Glomerular visceral epithelial cell (primary cell): ENCODE measurements around the gene VWA3A.
"Not testable (repeated sequence)": the region's sequence is repeated elsewhere in the genome, so short reads cannot be mapped to it uniquely, and the experiment has no call there.

Experiments used
- DNase-seq: peaks from one replicate; pipeline ENCODE4 v3.0.0-alpha.2; 2016; ENCODE audit errors: extremely low spot score

VWA3A gene

GRCh38 chr16:22092143-22092933 lies at the start of gene VWA3A:
Gene VWA3A, plus strand, starts transcription at chr16:22092541. Its CDS starts 97 bp downstream, at chr16:22092638.
- DNase-seq = peak; percentile 4

GRCh38 chr16:22043882-22044281 lies 48.5 kb upstream of the VWA3A start:
- not testable (repeated sequence) for DNase-seq

DNA sequence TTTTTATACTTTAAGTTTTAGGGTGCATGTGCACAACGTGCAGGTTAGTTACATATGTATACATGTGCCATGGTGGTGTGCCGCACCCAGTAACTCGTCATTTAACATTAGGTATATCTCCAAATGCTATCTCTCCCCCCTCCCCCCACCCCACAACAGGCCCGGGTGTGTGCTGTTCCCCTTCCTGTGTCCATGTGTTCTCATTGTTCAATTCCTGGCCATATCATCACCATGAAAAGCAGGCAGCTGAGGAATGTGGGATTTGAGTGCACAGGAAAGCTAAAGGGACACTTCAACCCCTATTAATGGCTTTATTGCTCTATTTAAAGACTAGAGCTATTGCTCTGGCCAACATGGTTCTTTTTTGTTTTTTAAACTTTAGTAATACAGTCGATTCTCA lies 46.5 kb upstream of the VWA3A start:
- DNase-seq = not testable (repeated sequence)

DNA sequence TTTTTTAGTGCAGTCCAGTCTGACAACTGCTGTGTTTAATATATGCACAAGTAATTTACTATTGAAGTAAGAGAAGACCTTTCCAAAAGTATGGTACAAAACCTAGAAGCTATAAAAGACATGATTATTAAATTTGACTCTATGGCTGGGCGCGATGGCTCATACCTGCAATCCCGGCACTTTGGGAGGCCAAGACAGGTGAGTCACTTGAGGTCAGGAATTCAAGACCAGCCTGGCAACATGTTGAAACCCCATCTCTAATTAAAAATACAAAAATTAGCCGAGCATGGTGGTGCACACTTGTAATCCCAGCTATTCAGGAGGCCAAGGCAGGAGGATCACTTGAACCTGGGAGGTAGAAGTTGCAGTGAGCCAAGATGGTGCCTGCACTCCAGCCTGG lies 41.4 kb upstream of the VWA3A start:
- DNase-seq = no peak

- DNase-seq = peak; percentile 8
Measured at GRCh38 chr16:22052980-22053379, 39.4 kb upstream of the VWA3A start.

DNA sequence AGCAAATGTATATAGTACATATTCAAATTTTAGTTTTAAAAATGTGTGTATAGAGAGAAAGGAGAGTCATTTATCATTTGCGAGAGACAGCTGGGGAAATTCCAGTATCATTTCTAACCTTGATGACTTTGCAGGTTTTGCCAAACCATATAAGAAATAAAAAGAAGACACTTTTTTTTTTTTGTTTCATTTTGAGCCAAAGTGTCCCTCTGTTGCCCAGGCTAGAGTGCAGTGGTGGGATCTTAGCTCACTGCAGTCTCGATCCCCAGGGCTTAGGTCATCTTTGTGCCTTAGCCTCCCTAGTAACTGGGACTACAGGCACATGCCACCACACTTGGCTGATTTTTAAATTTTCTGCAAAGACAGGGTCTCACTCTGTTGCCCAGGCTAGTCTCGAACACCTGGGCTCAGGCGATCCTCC lies 38.4 kb upstream of the VWA3A start:
- no peak for DNase-seq

DNA sequence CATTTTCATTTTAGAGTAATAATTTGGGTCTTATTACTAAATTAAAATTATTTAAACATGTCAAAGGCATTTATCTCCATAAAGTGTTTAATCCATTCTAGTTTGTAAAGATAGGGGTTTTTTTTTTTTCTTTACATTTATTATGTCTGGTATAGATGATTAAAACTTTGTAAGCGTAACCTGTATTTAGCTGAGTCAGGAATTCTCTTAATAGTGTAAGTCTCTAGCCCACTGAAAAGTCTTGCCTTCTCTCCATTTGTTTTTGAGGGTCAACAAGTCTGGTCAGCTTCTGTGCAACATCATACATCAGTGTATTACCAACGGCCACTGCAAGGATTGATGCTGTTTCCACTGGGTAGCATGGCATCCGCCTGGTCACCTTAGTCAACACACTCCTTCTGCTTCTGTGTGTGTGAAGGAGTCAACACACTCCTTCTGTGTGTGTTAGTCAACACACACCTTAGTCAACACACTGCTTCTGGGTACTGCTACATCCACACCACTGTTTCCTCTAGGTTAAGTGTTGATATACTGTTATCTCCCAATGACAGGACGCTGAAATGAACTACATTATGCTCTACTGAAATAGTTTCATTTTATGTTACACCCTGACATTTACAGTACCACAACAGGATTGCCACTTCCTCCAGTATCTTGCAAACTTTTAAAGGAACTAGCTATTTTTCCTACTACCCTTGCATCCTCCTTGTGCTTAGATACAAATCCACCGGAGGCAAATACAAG lies 37.3 kb upstream of the VWA3A start:
- DNase-seq = no peak

GRCh38 chr16:22055881-22056280 lies 36.5 kb upstream of the VWA3A start:
- no peak for DNase-seq

- no peak for DNase-seq
Measured at GRCh38 chr16:22063888-22064467, 28.4 kb upstream of the VWA3A start.

- DNase-seq = no peak
Measured at GRCh38 chr16:22065252-22065651, 27.1 kb upstream of the VWA3A start.

- DNase-seq = no peak
Measured at GRCh38 chr16:22070361-22071330, 21.7 kb upstream of the VWA3A start.

DNA sequence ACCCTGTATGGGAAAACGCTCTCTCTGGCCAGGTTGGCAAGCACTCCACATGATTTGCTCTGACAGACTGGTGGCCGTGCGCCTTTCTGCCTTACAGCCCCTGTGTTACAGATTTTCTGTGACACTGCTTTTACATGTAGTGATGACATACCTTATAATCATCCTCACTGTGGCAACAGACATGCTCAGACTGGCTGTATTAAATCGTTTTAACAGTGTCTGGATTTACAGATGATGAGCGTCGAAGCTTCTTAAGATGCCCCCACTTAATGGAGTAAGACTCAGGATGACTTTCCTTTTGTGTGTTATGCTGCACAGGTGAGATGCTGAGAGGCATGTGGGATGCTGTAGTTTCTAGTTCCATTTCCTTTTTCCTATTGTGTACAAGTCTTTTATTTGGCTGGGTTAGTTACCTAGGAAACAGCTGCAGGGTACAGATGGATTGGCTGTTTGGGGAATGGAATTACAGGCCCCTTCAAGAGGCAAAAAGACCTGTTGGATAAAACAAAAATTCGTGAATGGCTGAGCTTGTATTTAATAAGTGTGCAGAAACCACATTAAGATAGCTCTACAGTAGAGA lies 20.9 kb upstream of the VWA3A start:
- DNase-seq = no peak

DNA sequence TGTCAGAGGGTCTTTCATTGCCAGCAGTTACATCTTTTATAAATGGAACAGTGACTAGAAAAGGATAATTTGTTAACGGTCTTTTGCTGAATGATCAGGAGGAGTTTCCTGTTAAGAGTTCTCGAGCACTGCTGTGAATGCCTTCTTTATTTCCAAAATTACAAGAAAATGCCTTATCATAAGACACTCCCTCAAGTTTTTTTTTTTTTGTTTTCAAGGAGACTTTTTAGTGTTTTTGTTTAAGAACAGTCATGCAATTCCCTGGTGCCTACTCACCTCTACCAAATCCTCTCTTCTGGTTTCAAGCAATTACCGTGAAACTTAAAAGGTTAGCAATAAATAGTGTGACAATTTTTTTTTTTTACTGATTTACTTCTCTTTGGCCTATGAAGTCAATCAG lies 19.0 kb upstream of the VWA3A start:
- no peak for DNase-seq

DNA sequence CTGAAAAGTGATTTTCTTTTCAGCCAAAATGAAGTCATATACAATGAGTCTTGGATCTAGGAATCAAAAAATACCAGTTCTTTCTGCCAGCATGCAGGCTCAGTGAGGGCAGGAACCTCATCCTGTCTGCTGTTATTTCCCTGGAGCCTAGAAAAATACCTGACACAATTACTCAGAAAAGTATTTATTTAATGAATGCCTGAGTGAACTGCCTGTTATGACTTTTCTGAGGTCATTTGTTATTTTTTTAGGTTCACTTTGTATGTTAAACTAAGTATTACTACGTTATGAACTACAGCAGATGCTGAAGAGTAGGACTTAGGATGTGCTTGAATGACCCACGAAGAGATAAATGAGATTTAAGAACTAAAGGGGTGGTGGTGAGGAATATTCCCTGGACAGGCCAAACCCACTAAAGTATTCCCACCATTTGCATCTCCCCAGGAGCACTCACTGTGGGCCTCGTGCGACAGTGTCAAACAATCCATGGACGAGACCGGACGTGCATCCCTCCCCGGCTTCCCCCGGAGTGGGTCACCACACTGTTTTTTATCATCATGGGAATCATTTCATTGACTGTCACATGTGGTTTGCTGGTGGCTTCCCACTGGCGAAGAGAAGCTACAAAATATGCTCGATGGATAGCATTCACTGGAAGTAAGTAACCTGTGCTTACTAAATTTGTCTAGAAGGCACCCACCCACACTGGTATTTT lies 17.1 kb upstream of the VWA3A start:
- DNase-seq = peak; percentile 5

- DNase-seq = no peak
Measured at GRCh38 chr16:22075776-22076175, 16.6 kb upstream of the VWA3A start.

GRCh38 chr16:22077700-22078313 lies 14.5 kb upstream of the VWA3A start:
- DNase-seq = peak; percentile 52

GRCh38 chr16:22078656-22079055 lies 13.7 kb upstream of the VWA3A start:
- no peak for DNase-seq

DNA sequence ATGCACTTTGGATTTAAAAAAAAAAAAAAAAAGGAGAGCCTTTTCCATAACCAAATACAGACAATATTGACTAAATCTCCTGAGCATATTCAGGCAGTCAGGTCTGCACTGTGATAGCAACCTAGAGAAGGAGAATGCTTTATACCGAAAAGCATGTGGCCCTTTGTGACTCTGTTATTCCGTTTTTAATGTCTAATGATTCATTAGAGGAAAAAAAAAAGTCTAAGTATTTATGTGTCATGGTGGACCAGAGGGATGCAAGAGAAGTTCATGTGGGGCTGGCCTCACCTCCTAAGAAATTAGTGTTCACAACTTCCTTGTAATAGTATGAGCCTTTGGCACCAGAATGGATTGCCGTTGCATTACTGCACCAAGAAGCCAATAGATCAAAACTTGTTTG lies 11.3 kb upstream of the VWA3A start:
- DNase-seq = no peak

GRCh38 chr16:22086440-22086839 lies 5.9 kb upstream of the VWA3A start:
- DNase-seq = no peak

- DNase-seq = no peak
Measured at GRCh38 chr16:22088642-22089041, 3.7 kb upstream of the VWA3A start.
